Caco-2 (cell line): ENCODE data around the gene HPN. TPM values are rescaled to one million over a fixed set of nuclear protein-coding genes. Genes with fewer than 3 reads are reported as not detected.
"Not testable (repeated sequence)": the region's sequence is repeated elsewhere in the genome, so short reads cannot be mapped to it uniquely, and the experiment has no call there.

ENCODE experiments used
- BruUV-seq: library from RNA; stranded (reverse); fragments of 400-500 nt; replicated peaks from 2 replicates; lab custom pipeline; 2021; lab: Mats Ljungman, UMichigan
- CTCF ChIA-PET: fragments of 300-600 bp; sonication (Branson Sonifier 250); formaldehyde crosslinking; loops from one replicate; lab custom pipeline; 2022; ENCODE audit warnings: antibody characterized with exemption; lab: Charles Lee
- POLR2A ChIA-PET: fragments of 300-600 bp; sonication (Branson Sonifier 250); formaldehyde crosslinking; loops from one replicate; lab custom pipeline; 2022; ENCODE audit warnings: antibody characterized with exemption; lab: Charles Lee
- DNase-seq, 2 experiments: peaks; one replicate each; pipeline versions ENCODE4 v3.0.0 to v3.0.0-alpha.2; 2020 to 2022
- H3K27me3 ChIP-seq: replicated peaks from 2 replicates; pipeline ENCODE4 v1.6.0; 2011; ENCODE audit warnings: low read length; ENCODE audit not compliant: control insufficient read depth, insufficient read depth
- H3K36me3 ChIP-seq: 2 replicates; pipeline ENCODE4 v1.5.1; 2011; ENCODE audit warnings: low read length; ENCODE audit not compliant: control insufficient read depth, insufficient read depth
- H3K4me1 ChIP-seq: fragments of 250-450 bp; sonication (Bioruptor Pico); 2 replicates; pipeline ENCODE4 v1.5.1; 2020; ENCODE audit warnings: mild to moderate bottlenecking
- H3K4me3 ChIP-seq: 2 replicates; pipeline ENCODE4 v1.5.1; 2011; ENCODE audit warnings: low read depth, mild to moderate bottlenecking, control low read depth, low read length
- H3K9me3 ChIP-seq: fragments of 250-450 bp; sonication (Bioruptor Pico); 2 replicates; pipeline ENCODE4 v1.5.1; 2020; ENCODE audit warnings: mild to moderate bottlenecking, moderate library complexity
- H3K27ac Mint-ChIP-seq: one replicate; pipeline ENCODE4 v1.8.0; 2022; ENCODE audit warnings: mixed read lengths; ENCODE audit not compliant: unreplicated experiment
- H3K27me3 Mint-ChIP-seq: one replicate; pipeline ENCODE4 v1.8.0; 2022; ENCODE audit warnings: mixed read lengths; ENCODE audit not compliant: insufficient read depth, unreplicated experiment
- H3K36me3 Mint-ChIP-seq: one replicate; pipeline ENCODE4 v1.8.0; 2022; ENCODE audit warnings: mild to moderate bottlenecking, mixed read lengths; ENCODE audit not compliant: insufficient read depth, unreplicated experiment
- H3K4me1 Mint-ChIP-seq: one replicate; pipeline ENCODE4 v1.8.0; 2022; ENCODE audit warnings: low read depth, mixed read lengths; ENCODE audit not compliant: unreplicated experiment
- H3K4me3 Mint-ChIP-seq: one replicate; pipeline ENCODE4 v1.8.0; 2022; ENCODE audit warnings: mild to moderate bottlenecking, moderate library complexity, mixed read lengths; ENCODE audit not compliant: unreplicated experiment
- H3K9me3 Mint-ChIP-seq: one replicate; pipeline ENCODE4 v1.8.0; 2022; ENCODE audit warnings: mixed read lengths; ENCODE audit not compliant: unreplicated experiment
- CTCF ChIP-seq, 2 experiments: fragments of 200-600 bp in 1 of 2; IDR thresholded peaks; 1 replicate in 1 of 2; 2 replicates in 1 of 2; pipeline versions ENCODE4 v1.5.1 to v1.8.0; 2011 to 2022; ENCODE audit warnings: antibody characterized with exemption in 1 of 2, control low read depth in 1 of 2, inconsistent platforms in 1 of 2, low read depth in 1 of 2, low read length in 1 of 2, mild to moderate bottlenecking in 1 of 2, moderate library complexity in 1 of 2; ENCODE audit not compliant: insufficient read depth in 1 of 2, severe bottlenecking in 1 of 2, unreplicated experiment in 1 of 2
- intact Hi-C: fragments of 100-400 bp; cut with micrococcal nuclease; formaldehyde crosslinking; loops from one replicate; pipeline ENCODE4 v1.10.0; 2022; ENCODE audit not compliant: unreplicated experiment
- total RNA-seq: library from RNA; stranded (reverse); gene quantifications from 2 replicates; pipeline ENCODE4 v1.2.3, GENCODE V29; 2022

The HPN gene
- total RNA-seq, 1 experiment from 2014 or later = 20.8 TPM

GRCh38 chr19:35027851-35028599 lies 13.5 kb upstream of the HPN start:
- Mint-ChIP-seq H3K27ac (no peak overlapping the region), H3K9me3 (no peaks in the 10 kb centered on the region), H3K27me3 (peaks cover 6% of the 10 kb centered on the region), H3K4me1 (peaks cover 8% of the 10 kb centered on the region), H3K36me3 (peaks cover 65% of the 10 kb centered on the region), H3K4me3 (peak overlapping the region; percentile 42)
- intact Hi-C loops = loop anchor here (2.0 kb wide), 1 partner anchor 21 kb away; no protein-coding TSS in a partner anchor
- BruUV-seq = no TSS peak
- Histone ChIP-seq H3K4me1 (peaks cover 10% of the 10 kb centered on the region; the same call in 1 of the 2 replicates), H3K9me3 (no peaks in the 10 kb centered on the region), H3K27me3 (no peaks in the 10 kb centered on the region), H3K4me3 (no peak overlapping the region), H3K36me3 (peaks cover 3% of the 10 kb centered on the region)
- POLR2A ChIA-PET = no interaction called here
- TF ChIP-seq CTCF (IDR thresholded peaks at IDR 0.05; ENCODE audit: insufficient read depth in 1 of 2, low read depth in 1 of 2, low read length in 1 of 2, severe bottlenecking in 1 of 2, unreplicated experiment in 1 of 2) = no peak
- DNase-seq = peak in 1 of 2 experiments; percentile 31
- CTCF ChIA-PET = no interaction called here

GRCh38 chr19:35028600-35028885 lies 13.0 kb upstream of the HPN start:
- H3K4me3 ChIP-seq, H3K27me3 Mint-ChIP-seq, H3K9me3 ChIP-seq, H3K4me1 Mint-ChIP-seq, H3K27me3 ChIP-seq, H3K27ac Mint-ChIP-seq, H3K36me3 ChIP-seq, H3K9me3 Mint-ChIP-seq, CTCF ChIA-PET, BruUV-seq, DNase-seq, H3K4me1 ChIP-seq, POLR2A ChIA-PET: not testable (repeated sequence)
- Mint-ChIP-seq H3K4me3 (peak overlapping the region; percentile 42), H3K36me3 (peaks cover 59% of the 10 kb centered on the region)
- intact Hi-C loops = loop anchor here (2.0 kb wide), 1 partner anchor 22 kb away; no protein-coding TSS in a partner anchor

- H3K4me1 Mint-ChIP-seq, CTCF ChIA-PET: not testable (repeated sequence)
- POLR2A ChIA-PET = interaction anchor here (1.2 kb wide), 1 partner anchor 23 kb away, joined by 4 read pairs; no protein-coding TSS in a partner anchor
Observed at GRCh38 chr19:35029275-35029736, 12.2 kb upstream of the HPN start.

GRCh38 chr19:35029737-35030256 lies 11.7 kb upstream of the HPN start:
- peaks cover 10% of the 10 kb centered on the region; the same call in 1 of the 2 replicates for H3K4me1 ChIP-seq
- Mint-ChIP-seq H3K27ac (no peak overlapping the region), H3K27me3 (peaks cover 6% of the 10 kb centered on the region), H3K4me1 (peaks cover 8% of the 10 kb centered on the region), H3K36me3 (peaks cover 47% of the 10 kb centered on the region), H3K4me3 (peak overlapping the region; percentile 79), H3K9me3 (no peaks in the 10 kb centered on the region)
- no TSS peak for BruUV-seq
- TF ChIP-seq CTCF (IDR thresholded peaks at IDR 0.05; ENCODE audit: insufficient read depth in 1 of 2, low read depth in 1 of 2, low read length in 1 of 2, severe bottlenecking in 1 of 2, unreplicated experiment in 1 of 2) = no peak
- ChIA-PET POLR2A (interaction anchor here (1.2 kb wide), 1 partner anchor 24 kb away, joined by 4 read pairs; no protein-coding TSS in a partner anchor), CTCF (no interaction called here)
- intact Hi-C loops = loop anchor here (2.0 kb wide), 1 partner anchor 23 kb away; no protein-coding TSS in a partner anchor
- DNase-seq = no peak
- peak overlapping the region; percentile 45 for H3K4me3 ChIP-seq
- no peaks in the 10 kb centered on the region for H3K9me3 ChIP-seq
- peaks cover 3% of the 10 kb centered on the region for H3K36me3 ChIP-seq
- H3K27me3 ChIP-seq = no peaks in the 10 kb centered on the region

More at GRCh38 chr19:35029275-35029736, 12.2 kb upstream of the HPN start:
- H3K27me3 ChIP-seq, BruUV-seq, H3K27me3 Mint-ChIP-seq, DNase-seq, H3K4me1 ChIP-seq, H3K27ac Mint-ChIP-seq, H3K9me3 Mint-ChIP-seq, H3K9me3 ChIP-seq, H3K36me3 ChIP-seq: not testable (repeated sequence)
- intact Hi-C loops = loop anchor here (2.0 kb wide), 1 partner anchor 23 kb away; no protein-coding TSS in a partner anchor
- Mint-ChIP-seq H3K36me3 (peaks cover 52% of the 10 kb centered on the region), H3K4me3 (peak overlapping the region; percentile 79)
- peak overlapping the region; percentile 45 for H3K4me3 ChIP-seq
